SK-N-SH (cell line): ENCODE data around the gene NECTIN1.

Experiments
- ELF1 ChIP-seq: IDR thresholded peaks from 2 replicates; pipeline ENCODE4 v1.4.0; 2012
- EZH2phosphoT487 ChIP-seq: fragments of 200-600 bp; sonication (generic); IDR thresholded peaks from 2 replicates; pipeline ENCODE4 v1.6.1; 2017; ENCODE audit warnings: low read depth, mixed run types, mild to moderate bottlenecking, antibody characterized with exemption, moderate library complexity, borderline replicate concordance
- FOXJ3 ChIP-seq: sonication (generic); formaldehyde crosslinking; IDR thresholded peaks from 2 replicates; pipeline ENCODE4 v1.5.1; 2020; ENCODE audit warnings: mild to moderate bottlenecking, missing genetic modification reagents
- TF ChIP-seq, protein P1 (sequence below): fragments of 200-600 bp; sonication (generic); IDR thresholded peaks from 2 replicates; pipeline ENCODE4 v1.6.1; 2017; ENCODE audit warnings: antibody characterized with exemption, mild to moderate bottlenecking, moderate library complexity

DNA sequence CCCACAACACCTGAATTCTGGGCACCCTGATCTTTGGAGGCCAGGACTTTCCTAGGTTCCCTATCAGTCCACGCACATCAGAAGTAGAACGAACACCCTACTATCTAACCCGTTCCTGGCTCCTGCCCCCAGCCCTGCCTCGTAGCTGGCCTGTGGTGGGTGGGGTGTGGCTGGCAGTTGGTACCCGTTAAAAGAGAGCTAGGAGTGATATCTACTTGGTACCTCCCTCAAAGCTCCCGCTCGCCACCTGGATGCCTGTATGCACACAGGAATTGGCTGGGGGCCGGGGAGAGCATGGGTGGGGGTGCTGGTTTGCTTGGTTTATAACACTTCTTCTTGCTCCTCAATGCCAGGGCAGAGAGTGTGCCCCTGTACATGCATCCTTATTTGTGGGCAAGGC is 14.0 kb upstream of the NECTIN1 start:
- TF ChIP-seq EZH2phosphoT487: no peak
- TF ChIP-seq, protein P1, sequence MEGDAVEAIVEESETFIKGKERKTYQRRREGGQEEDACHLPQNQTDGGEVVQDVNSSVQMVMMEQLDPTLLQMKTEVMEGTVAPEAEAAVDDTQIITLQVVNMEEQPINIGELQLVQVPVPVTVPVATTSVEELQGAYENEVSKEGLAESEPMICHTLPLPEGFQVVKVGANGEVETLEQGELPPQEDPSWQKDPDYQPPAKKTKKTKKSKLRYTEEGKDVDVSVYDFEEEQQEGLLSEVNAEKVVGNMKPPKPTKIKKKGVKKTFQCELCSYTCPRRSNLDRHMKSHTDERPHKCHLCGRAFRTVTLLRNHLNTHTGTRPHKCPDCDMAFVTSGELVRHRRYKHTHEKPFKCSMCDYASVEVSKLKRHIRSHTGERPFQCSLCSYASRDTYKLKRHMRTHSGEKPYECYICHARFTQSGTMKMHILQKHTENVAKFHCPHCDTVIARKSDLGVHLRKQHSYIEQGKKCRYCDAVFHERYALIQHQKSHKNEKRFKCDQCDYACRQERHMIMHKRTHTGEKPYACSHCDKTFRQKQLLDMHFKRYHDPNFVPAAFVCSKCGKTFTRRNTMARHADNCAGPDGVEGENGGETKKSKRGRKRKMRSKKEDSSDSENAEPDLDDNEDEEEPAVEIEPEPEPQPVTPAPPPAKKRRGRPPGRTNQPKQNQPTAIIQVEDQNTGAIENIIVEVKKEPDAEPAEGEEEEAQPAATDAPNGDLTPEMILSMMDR: no peak
- no peak for TF ChIP-seq FOXJ3 (CRISPR knock-in tag)
- TF ChIP-seq ELF1: no peak
